Ishikawa (cell line): ENCODE results near the gene AZI2.

Source experiments
- CEBPB ChIP-seq: IDR thresholded peaks from 2 replicates; pipeline ENCODE4 v1.6.1; 2012
- CREB1 ChIP-seq: IDR thresholded peaks from 2 replicates; pipeline ENCODE4 v1.6.1; 2012; ENCODE audit warnings: low read depth
- EGR1 ChIP-seq: IDR thresholded peaks from 2 replicates; pipeline ENCODE4 v1.6.1; 2012
- EP300 ChIP-seq: IDR thresholded peaks from 2 replicates; pipeline ENCODE4 v1.6.1; 2012; ENCODE audit warnings: borderline replicate concordance
- FOXM1 ChIP-seq: IDR thresholded peaks from 2 replicates; pipeline ENCODE4 v1.6.1; 2012; ENCODE audit warnings: low read depth, borderline replicate concordance
- MAX ChIP-seq: IDR thresholded peaks from 2 replicates; pipeline ENCODE4 v1.6.1; 2012
- NFIC ChIP-seq: IDR thresholded peaks from 2 replicates; pipeline ENCODE4 v1.6.1; 2012
- RAD21 ChIP-seq: IDR thresholded peaks from 2 replicates; pipeline ENCODE4 v1.6.1; 2012; ENCODE audit warnings: low read depth
- TAF1 ChIP-seq: IDR thresholded peaks from 2 replicates; pipeline ENCODE4 v1.6.1; 2012; ENCODE audit warnings: low read depth, mild to moderate bottlenecking
- TCF12 ChIP-seq: IDR thresholded peaks from 2 replicates; pipeline ENCODE4 v1.6.1; 2012; ENCODE audit warnings: low read depth
- TEAD4 ChIP-seq: IDR thresholded peaks from 2 replicates; pipeline ENCODE4 v1.6.1; 2012
- USF1 ChIP-seq: IDR thresholded peaks from 2 replicates; pipeline ENCODE4 v1.6.1; 2012
- YY1 ChIP-seq: IDR thresholded peaks from 2 replicates; pipeline ENCODE4 v1.6.1; 2012; ENCODE audit warnings: low read depth
- ZBTB7A ChIP-seq: IDR thresholded peaks from 2 replicates; pipeline ENCODE4 v1.6.1; 2012; ENCODE audit warnings: low read depth
- TF ChIP-seq, protein P1 (sequence below): IDR thresholded peaks from 2 replicates; pipeline ENCODE4 v1.6.1; 2012; ENCODE audit warnings: low read depth, mild to moderate bottlenecking

Gene AZI2

DNA sequence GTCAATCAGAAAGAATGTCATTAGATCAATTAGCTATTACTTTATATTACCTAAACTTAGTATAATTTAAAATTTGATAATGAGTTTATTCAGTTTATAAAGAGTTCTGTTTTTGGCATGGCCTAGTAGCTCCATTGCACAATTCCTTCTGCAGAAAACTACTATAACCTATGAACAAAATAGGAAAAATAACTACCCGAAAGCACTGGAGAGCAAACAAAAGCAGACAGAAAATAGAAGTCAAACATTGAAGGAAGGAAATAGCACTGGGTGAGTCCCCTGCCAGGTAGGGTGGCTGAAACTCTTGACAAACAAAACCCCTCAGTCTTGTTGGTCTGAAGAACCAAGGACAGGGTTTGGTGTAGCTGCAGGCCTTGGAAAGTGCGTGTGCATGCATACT lies 69.7 kb downstream of the AZI2 start:
- TF ChIP-seq, protein P1, sequence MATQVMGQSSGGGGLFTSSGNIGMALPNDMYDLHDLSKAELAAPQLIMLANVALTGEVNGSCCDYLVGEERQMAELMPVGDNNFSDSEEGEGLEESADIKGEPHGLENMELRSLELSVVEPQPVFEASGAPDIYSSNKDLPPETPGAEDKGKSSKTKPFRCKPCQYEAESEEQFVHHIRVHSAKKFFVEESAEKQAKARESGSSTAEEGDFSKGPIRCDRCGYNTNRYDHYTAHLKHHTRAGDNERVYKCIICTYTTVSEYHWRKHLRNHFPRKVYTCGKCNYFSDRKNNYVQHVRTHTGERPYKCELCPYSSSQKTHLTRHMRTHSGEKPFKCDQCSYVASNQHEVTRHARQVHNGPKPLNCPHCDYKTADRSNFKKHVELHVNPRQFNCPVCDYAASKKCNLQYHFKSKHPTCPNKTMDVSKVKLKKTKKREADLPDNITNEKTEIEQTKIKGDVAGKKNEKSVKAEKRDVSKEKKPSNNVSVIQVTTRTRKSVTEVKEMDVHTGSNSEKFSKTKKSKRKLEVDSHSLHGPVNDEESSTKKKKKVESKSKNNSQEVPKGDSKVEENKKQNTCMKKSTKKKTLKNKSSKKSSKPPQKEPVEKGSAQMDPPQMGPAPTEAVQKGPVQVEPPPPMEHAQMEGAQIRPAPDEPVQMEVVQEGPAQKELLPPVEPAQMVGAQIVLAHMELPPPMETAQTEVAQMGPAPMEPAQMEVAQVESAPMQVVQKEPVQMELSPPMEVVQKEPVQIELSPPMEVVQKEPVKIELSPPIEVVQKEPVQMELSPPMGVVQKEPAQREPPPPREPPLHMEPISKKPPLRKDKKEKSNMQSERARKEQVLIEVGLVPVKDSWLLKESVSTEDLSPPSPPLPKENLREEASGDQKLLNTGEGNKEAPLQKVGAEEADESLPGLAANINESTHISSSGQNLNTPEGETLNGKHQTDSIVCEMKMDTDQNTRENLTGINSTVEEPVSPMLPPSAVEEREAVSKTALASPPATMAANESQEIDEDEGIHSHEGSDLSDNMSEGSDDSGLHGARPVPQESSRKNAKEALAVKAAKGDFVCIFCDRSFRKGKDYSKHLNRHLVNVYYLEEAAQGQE, result no peak
- no peak for TF ChIP-seq CREB1
- no peak for TF ChIP-seq YY1
- no peak for TF ChIP-seq FOXM1
- TF ChIP-seq NFIC, result no peak
- TF ChIP-seq CEBPB, result no peak
- no peak for TF ChIP-seq TAF1
- no peak for TF ChIP-seq EGR1

- TF ChIP-seq USF1 (no peak), RAD21 (no peak), EP300 (no peak), TEAD4 (no peak), TCF12 (no peak), MAX (no peak), YY1 (no peak), ZBTB7A (no peak), FOXM1 (no peak), EGR1 (no peak), CEBPB (no peak), CREB1 (no peak), TAF1 (no peak), NFIC (no peak)
- TF ChIP-seq, protein P1, result no peak
Measured at GRCh38 chr3:28273837-28274236, 74.8 kb downstream of the AZI2 start.
